ENCODE data around the gene MEGF6. TPM values are rescaled to one million over a fixed set of nuclear protein-coding genes. Genes with fewer than 3 reads are reported as not detected.
"Not testable (repeated sequence)": the region's sequence is repeated elsewhere in the genome, so short reads cannot be mapped to it uniquely, and the experiment has no call there.

MEGF6 gene
- total RNA-seq, 5 donors from 2014 or later (not counting 1 experiment from before 2014, with no cell fraction given) = 63.3 to 213 (median 193) TPM

DNA sequence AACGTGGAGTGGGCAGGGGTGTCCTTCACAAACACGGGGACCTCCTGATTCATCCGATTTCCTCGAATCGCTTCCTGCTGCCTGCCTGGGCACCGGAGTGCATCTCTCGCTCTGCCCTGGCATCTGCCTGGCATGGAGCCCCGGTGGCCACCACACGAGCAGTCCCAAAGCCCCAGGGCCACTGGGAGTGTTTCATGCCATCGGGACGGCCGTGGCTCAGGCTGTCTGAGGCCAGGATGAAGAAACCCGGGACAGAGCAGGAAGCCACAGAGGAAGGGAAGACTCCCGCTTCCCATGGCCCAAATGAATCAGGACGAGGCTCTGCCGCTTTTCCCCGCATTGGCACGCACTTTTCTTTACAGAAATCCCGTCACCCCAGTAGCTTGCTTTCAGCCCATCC is 32.4 kb downstream of the MEGF6 start:
- Histone ChIP-seq H3K27ac (ENCODE audit: low read length) (no peak overlapping the region), H3K36me3 (ENCODE audit: control insufficient read depth in 2 of 2, extremely low read depth in 1 of 2, insufficient read depth in 1 of 2, low read length in 1 of 2) (no peaks in the 10 kb centered on the region), H3K9me3 (no peaks in the 10 kb centered on the region), H3K4me1 (ENCODE audit: control insufficient read depth in 1 of 2, extremely low read depth in 1 of 2, insufficient read depth in 2 of 2, low read length in 2 of 2) (no peaks in the 10 kb centered on the region), H3K27me3 (replicated peaks in 1 of 2; ENCODE audit: control insufficient read depth in 2 of 2, extremely low read depth in 1 of 2, insufficient read depth in 2 of 2, low read length in 1 of 2) (peaks cover 0 to 17% of the 10 kb centered on the region in 2 experiments), H3K4me3 (ENCODE audit: control insufficient read depth in 1 of 2, extremely low read depth in 1 of 2, low read length in 1 of 2) (no peak overlapping the region)
- no peak for DNase-seq
- Mint-ChIP-seq H3K4me1 (no peaks in the 10 kb centered on the region), H3K27me3 (no peaks in the 10 kb centered on the region), H3K27ac (no peak overlapping the region), H3K4me3 (no peak overlapping the region), H3K9me3 (no peaks in the 10 kb centered on the region), H3K36me3 (no peaks in the 10 kb centered on the region)
- no peak for ATAC-seq (replicated peaks in 1 of 4)
- ChIA-PET CTCF (no interaction called here), POLR2A (no interaction called here)
- 85% methylated on average over 17 of the region's 19 CpGs for WGBS (ENCODE audit: insufficient coverage)

DNA sequence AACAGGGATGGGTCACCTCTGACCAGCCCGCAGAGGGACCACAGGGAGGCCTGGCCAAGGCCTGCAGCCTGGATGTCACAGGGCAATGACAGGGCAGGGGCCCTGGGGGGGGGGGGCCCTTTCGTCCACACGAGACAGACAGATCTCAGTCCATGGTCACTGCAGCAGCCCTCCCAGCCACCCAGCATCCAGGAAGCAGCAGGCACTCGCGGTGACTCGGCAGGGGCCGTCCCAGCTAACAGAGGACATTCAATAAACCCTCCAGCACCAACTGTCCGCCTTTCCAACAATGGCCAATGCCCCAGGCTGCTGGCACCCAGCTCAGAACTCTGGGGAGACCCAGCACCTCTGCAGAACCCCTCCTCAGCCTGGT is 32.9 kb downstream of the MEGF6 start:
- DNase-seq (no peak), ATAC-seq (replicated peaks in 1 of 4) (no peak)
- no peaks in the 10 kb centered on the region for H3K36me3 ChIP-seq (ENCODE audit: control insufficient read depth in 2 of 2, extremely low read depth in 1 of 2, insufficient read depth in 1 of 2, low read length in 1 of 2)
- H3K27me3 ChIP-seq (replicated peaks in 1 of 2; ENCODE audit: control insufficient read depth in 2 of 2, extremely low read depth in 1 of 2, insufficient read depth in 2 of 2, low read length in 1 of 2) = peaks cover 0 to 17% of the 10 kb centered on the region in 2 experiments
- Mint-ChIP-seq H3K27me3 (no peaks in the 10 kb centered on the region), H3K4me1 (no peaks in the 10 kb centered on the region), H3K9me3 (no peaks in the 10 kb centered on the region), H3K27ac (no peak overlapping the region), H3K4me3 (no peak overlapping the region), H3K36me3 (no peaks in the 10 kb centered on the region)
- no peak overlapping the region for H3K4me3 ChIP-seq (ENCODE audit: control insufficient read depth in 1 of 2, extremely low read depth in 1 of 2, low read length in 1 of 2)
- H3K27ac ChIP-seq (ENCODE audit: low read length) = no peak overlapping the region
- 79% methylated on average over 8 of the region's 8 CpGs for WGBS (ENCODE audit: insufficient coverage)
- no peaks in the 10 kb centered on the region for H3K9me3 ChIP-seq
- ChIA-PET CTCF (no interaction called here), POLR2A (no interaction called here)
- no peaks in the 10 kb centered on the region for H3K4me1 ChIP-seq (ENCODE audit: control insufficient read depth in 1 of 2, extremely low read depth in 1 of 2, insufficient read depth in 2 of 2, low read length in 2 of 2)

DNA sequence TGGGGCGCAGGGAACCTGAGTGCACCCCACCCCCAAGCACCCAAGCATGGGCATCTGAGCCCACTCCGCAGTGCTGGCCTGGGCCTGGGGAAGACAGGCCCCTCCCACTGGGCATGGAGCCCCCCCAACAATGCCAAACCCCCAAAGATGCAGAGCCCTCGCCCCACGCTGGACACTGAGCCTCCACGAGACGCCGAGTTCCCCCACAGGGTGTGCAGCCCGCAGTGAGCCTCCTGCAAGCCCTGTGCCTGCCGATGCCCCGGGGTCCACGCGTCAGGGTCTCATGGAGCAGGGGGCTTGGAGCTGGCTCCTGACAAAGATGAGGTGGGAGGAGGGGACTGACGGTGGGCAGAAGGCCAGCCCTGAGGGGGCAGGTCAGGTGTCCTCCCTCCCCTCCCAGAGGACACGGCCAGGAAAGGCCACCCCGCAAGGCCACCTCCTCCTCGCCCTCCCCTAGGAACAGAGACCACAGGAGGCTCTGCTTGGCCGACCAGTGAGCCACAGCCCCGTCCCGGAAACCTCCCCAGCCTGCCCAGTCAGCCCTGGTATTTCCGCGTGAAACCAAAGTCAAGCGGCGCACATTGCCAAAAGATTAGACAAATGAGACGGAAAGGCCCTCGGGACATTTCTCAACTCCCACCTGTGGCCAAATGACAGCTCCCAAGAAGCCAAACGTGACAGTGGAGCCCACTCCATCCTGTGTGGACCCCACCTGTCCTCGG is 33.4 kb downstream of the MEGF6 start:
- Mint-ChIP-seq H3K27me3 (no peaks in the 10 kb centered on the region), H3K36me3 (no peaks in the 10 kb centered on the region), H3K27ac (no peak overlapping the region), H3K4me3 (no peak overlapping the region), H3K9me3 (no peaks in the 10 kb centered on the region), H3K4me1 (no peaks in the 10 kb centered on the region)
- Histone ChIP-seq H3K4me3 (ENCODE audit: control insufficient read depth in 1 of 2, extremely low read depth in 1 of 2, low read length in 1 of 2) (no peak overlapping the region), H3K27ac (ENCODE audit: low read length) (no peak overlapping the region), H3K36me3 (ENCODE audit: control insufficient read depth in 2 of 2, extremely low read depth in 1 of 2, insufficient read depth in 1 of 2, low read length in 1 of 2) (no peaks in the 10 kb centered on the region), H3K4me1 (ENCODE audit: control insufficient read depth in 1 of 2, extremely low read depth in 1 of 2, insufficient read depth in 2 of 2, low read length in 2 of 2) (no peaks in the 10 kb centered on the region), H3K9me3 (no peaks in the 10 kb centered on the region), H3K27me3 (replicated peaks in 1 of 2; ENCODE audit: control insufficient read depth in 2 of 2, extremely low read depth in 1 of 2, insufficient read depth in 2 of 2, low read length in 1 of 2) (peaks cover 0 to 17% of the 10 kb centered on the region in 2 experiments)
- CTCF ChIA-PET = no interaction called here
- WGBS (ENCODE audit: insufficient coverage) = 76% methylated on average over 20 of the region's 27 CpGs
- ATAC-seq (replicated peaks in 1 of 4) = no peak
- POLR2A ChIA-PET = no interaction called here
- no peak for DNase-seq

DNA sequence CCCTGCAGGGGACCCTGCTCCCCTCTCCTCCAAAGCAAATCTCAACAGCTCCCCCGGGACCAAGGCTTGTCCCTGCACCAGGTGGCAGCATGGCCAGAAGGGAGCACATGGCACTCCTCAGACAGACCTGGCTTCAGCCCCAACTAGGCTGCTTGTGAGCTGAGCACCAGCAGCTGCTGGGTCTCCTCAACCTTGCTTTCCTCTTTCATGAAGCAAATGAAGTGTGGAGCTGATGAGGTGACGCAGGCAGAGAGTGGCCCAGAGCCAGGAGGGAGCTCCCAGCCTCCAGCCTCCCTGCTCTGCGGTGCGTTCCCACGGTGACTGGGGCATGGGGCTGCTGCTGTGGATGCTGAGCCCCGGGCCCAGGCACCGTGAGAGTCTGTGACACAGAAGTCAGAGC is 34.0 kb downstream of the MEGF6 start:
- ATAC-seq (replicated peaks in 1 of 4) (no peak), DNase-seq (no peak)
- H3K36me3 ChIP-seq (ENCODE audit: control insufficient read depth in 2 of 2, extremely low read depth in 1 of 2, insufficient read depth in 1 of 2, low read length in 1 of 2) = no peaks in the 10 kb centered on the region
- 93% methylated on average over 5 of the region's 7 CpGs for WGBS (ENCODE audit: insufficient coverage)
- H3K27ac Mint-ChIP-seq = no peak overlapping the region
- H3K27me3 Mint-ChIP-seq = no peaks in the 10 kb centered on the region
- peaks cover 0 to 17% of the 10 kb centered on the region in 2 experiments for H3K27me3 ChIP-seq (replicated peaks in 1 of 2; ENCODE audit: control insufficient read depth in 2 of 2, extremely low read depth in 1 of 2, insufficient read depth in 2 of 2, low read length in 1 of 2)
- no peak overlapping the region for H3K27ac ChIP-seq (ENCODE audit: low read length)
- H3K36me3 Mint-ChIP-seq = no peaks in the 10 kb centered on the region
- no peaks in the 10 kb centered on the region for H3K9me3 Mint-ChIP-seq
- no peaks in the 10 kb centered on the region for H3K4me1 Mint-ChIP-seq
- H3K9me3 ChIP-seq = no peaks in the 10 kb centered on the region
- POLR2A ChIA-PET = no interaction called here
- CTCF ChIA-PET = no interaction called here
- H3K4me1 ChIP-seq (ENCODE audit: control insufficient read depth in 1 of 2, extremely low read depth in 1 of 2, insufficient read depth in 2 of 2, low read length in 2 of 2) = no peaks in the 10 kb centered on the region
- no peak overlapping the region for H3K4me3 ChIP-seq (ENCODE audit: control insufficient read depth in 1 of 2, extremely low read depth in 1 of 2, low read length in 1 of 2)
- H3K4me3 Mint-ChIP-seq = no peak overlapping the region

DNA sequence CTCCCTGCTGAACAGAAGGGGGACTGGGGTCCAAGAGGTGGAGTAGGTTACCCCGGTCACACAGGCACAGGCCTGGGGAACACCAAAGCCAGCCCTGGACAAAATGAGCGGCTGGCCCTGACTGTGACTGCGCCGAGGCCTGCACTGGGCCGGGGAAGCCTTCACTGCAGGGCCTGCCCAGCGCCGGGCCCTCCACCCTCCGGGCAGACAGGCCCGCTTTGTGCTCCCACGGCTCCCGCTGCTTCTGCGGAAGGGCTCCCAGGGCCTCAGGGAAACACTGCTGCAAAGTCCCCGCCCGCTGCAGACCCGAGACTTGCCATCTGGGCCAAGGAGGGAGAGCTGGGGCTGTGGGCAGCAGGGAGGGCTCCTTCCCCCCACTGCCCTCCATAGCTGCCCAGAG is 35.3 kb downstream of the MEGF6 start:
- Histone ChIP-seq H3K27ac (ENCODE audit: low read length) (no peak overlapping the region), H3K27me3 (replicated peaks in 1 of 2; ENCODE audit: control insufficient read depth in 2 of 2, extremely low read depth in 1 of 2, insufficient read depth in 2 of 2, low read length in 1 of 2) (peaks cover 0 to 10% of the 10 kb centered on the region in 2 experiments), H3K4me3 (ENCODE audit: control insufficient read depth in 1 of 2, extremely low read depth in 1 of 2, low read length in 1 of 2) (no peak overlapping the region), H3K4me1 (ENCODE audit: control insufficient read depth in 1 of 2, extremely low read depth in 1 of 2, insufficient read depth in 2 of 2, low read length in 2 of 2) (no peaks in the 10 kb centered on the region), H3K9me3 (no peaks in the 10 kb centered on the region), H3K36me3 (ENCODE audit: control insufficient read depth in 2 of 2, extremely low read depth in 1 of 2, insufficient read depth in 1 of 2, low read length in 1 of 2) (no peaks in the 10 kb centered on the region)
- no peaks in the 10 kb centered on the region for H3K36me3 Mint-ChIP-seq
- H3K9me3 Mint-ChIP-seq = no peaks in the 10 kb centered on the region
- 87% methylated on average over 5 of the region's 15 CpGs for WGBS (ENCODE audit: insufficient coverage)
- H3K27ac Mint-ChIP-seq = no peak overlapping the region
- POLR2A ChIA-PET = no interaction called here
- DNase-seq (no peak), ATAC-seq (replicated peaks in 1 of 4) (no peak)
- no peaks in the 10 kb centered on the region for H3K27me3 Mint-ChIP-seq
- H3K4me1 Mint-ChIP-seq = no peaks in the 10 kb centered on the region
- H3K4me3 Mint-ChIP-seq = no peak overlapping the region
- CTCF ChIA-PET = no interaction called here

DNA sequence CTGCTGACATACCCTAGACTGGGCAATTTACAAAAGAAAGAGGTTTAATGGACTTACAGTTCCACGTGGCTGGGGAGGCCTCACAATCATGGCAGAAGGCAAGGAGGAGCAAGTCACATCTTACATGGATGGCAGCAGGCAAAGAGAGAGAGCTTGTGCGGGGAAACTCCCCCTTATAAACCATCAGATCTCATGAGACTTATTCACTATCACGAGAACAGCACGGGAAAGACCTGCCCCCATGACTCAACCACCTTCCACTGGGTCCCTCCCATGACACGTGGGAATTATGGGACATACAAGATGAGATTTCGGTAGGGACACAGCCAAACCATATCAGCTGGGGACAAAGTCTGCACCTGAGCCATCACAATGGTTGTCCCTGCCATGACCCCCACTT is 35.8 kb downstream of the MEGF6 start:
- H3K27me3 Mint-ChIP-seq; H3K27me3 ChIP-seq (replicated peaks in 1 of 2; ENCODE audit: control insufficient read depth in 2 of 2, extremely low read depth in 1 of 2, insufficient read depth in 2 of 2, low read length in 1 of 2); DNase-seq; CTCF ChIA-PET; H3K36me3 ChIP-seq (ENCODE audit: control insufficient read depth in 2 of 2, extremely low read depth in 1 of 2, insufficient read depth in 1 of 2, low read length in 1 of 2); H3K4me1 ChIP-seq (ENCODE audit: control insufficient read depth in 1 of 2, extremely low read depth in 1 of 2, insufficient read depth in 2 of 2, low read length in 2 of 2); ATAC-seq (replicated peaks in 1 of 4); H3K9me3 Mint-ChIP-seq; H3K27ac ChIP-seq (ENCODE audit: low read length); H3K4me3 ChIP-seq (ENCODE audit: control insufficient read depth in 1 of 2, extremely low read depth in 1 of 2, low read length in 1 of 2); H3K9me3 ChIP-seq; H3K27ac Mint-ChIP-seq; H3K4me1 Mint-ChIP-seq; H3K4me3 Mint-ChIP-seq; H3K36me3 Mint-ChIP-seq; POLR2A ChIA-PET: not testable (repeated sequence)
- WGBS (ENCODE audit: insufficient coverage) = 67% methylated on average over 4 of the region's 6 CpGs

DNA sequence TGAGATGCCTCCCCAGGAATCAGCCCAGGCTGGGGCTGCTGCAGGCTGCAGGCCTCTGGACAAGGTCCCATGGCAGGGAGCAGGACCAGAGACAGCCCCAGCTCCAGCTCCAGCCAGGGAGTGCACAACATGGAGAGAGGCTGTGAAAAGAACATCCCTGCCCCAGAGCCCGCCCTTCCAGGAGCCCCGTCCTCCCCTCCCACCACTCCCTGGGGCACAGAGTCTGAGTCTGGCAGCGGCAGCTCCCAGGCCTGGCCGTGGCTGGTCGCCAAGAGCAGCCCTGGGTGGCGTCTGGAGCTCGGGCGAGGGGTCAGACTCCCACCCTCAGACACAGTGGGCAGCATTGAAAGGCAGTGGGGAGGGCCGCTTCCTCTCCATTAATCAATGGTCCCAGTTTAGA is 37.8 kb downstream of the MEGF6 start:
- Mint-ChIP-seq H3K9me3 (no peaks in the 10 kb centered on the region), H3K4me1 (no peaks in the 10 kb centered on the region), H3K36me3 (no peaks in the 10 kb centered on the region), H3K4me3 (no peak overlapping the region), H3K27me3 (no peaks in the 10 kb centered on the region), H3K27ac (no peak overlapping the region)
- Histone ChIP-seq H3K9me3 (no peaks in the 10 kb centered on the region), H3K27ac (ENCODE audit: low read length) (no peak overlapping the region), H3K4me3 (ENCODE audit: control insufficient read depth in 1 of 2, extremely low read depth in 1 of 2, low read length in 1 of 2) (no peak overlapping the region), H3K36me3 (ENCODE audit: control insufficient read depth in 2 of 2, extremely low read depth in 1 of 2, insufficient read depth in 1 of 2, low read length in 1 of 2) (no peaks in the 10 kb centered on the region), H3K4me1 (ENCODE audit: control insufficient read depth in 1 of 2, extremely low read depth in 1 of 2, insufficient read depth in 2 of 2, low read length in 2 of 2) (no peaks in the 10 kb centered on the region), H3K27me3 (replicated peaks in 1 of 2; ENCODE audit: control insufficient read depth in 2 of 2, extremely low read depth in 1 of 2, insufficient read depth in 2 of 2, low read length in 1 of 2) (no peaks in the 10 kb centered on the region)
- ChIA-PET POLR2A (no interaction called here), CTCF (no interaction called here)
- ATAC-seq (replicated peaks in 1 of 4) (no peak), DNase-seq (no peak)
- 100% methylated on average over 2 of the region's 9 CpGs for WGBS (ENCODE audit: insufficient coverage)
